B cell (primary cell): ENCODE data around the gene RPL7A. TPM values are rescaled to one million over a fixed set of nuclear protein-coding genes. Genes with fewer than 3 reads are reported as not detected.
A peak's percentile ranks its signal among the peaks of the same experiment; 100 is the strongest.

Experiments
- ATAC-seq: fragments of 200-7000 bp; cut with Tn5 transposase; one replicate; pipeline ENCODE4 v1.10.0; 2021; ENCODE audit warnings: low read depth, mild to moderate bottlenecking, moderate number of reproducible peaks, moderate library complexity
- CTCF ChIA-PET: fragments of 350-600 bp; sonication (Branson Sonifier 250); formaldehyde crosslinking; loops from one replicate; lab custom pipeline; 2021; ENCODE audit warnings: antibody characterized with exemption, inconsistent platforms; lab: Charles Lee
- POLR2A ChIA-PET: fragments of 350-600 bp; sonication (Branson Sonifier 250); formaldehyde crosslinking; loops from one replicate; lab custom pipeline; 2021; ENCODE audit warnings: antibody characterized with exemption; lab: Charles Lee
- DNase-seq: peaks from one replicate; pipeline ENCODE4 v3.0.0; 2013
- H2AFZ ChIP-seq: 2 replicates; pipeline ENCODE4 v1.6.1; 2012; ENCODE audit warnings: mild to moderate bottlenecking, low read depth, low read length; ENCODE audit not compliant: insufficient read depth, poor library complexity, severe bottlenecking
- H3K27ac ChIP-seq, 2 donors: 1 replicate in 1 of 2; 2 replicates in 1 of 2; pipeline ENCODE4 v1.5.1; 2012 to 2013; ENCODE audit warnings: low read length in 2 of 2, mild to moderate bottlenecking in 2 of 2, moderate library complexity in 1 of 2
- H3K27me3 ChIP-seq, 4 experiments: fragments of 200-600 bp in 1 of 4; sonication (generic) in 1 of 4; replicated peaks in 1 of 4; 1 replicate in 2 of 4; 2 replicates in 2 of 4; pipeline versions ENCODE4 v1.6.1 to v1.7.0; 2013 to 2016; ENCODE audit warnings: low read length in 3 of 4, mild to moderate bottlenecking in 2 of 4, mixed read lengths in 1 of 4, moderate library complexity in 1 of 4; ENCODE audit not compliant: insufficient read depth in 4 of 4, control insufficient read depth in 3 of 4; ENCODE audit errors: control extremely low read depth in 1 of 4
- H3K36me3 ChIP-seq, 2 experiments: replicated peaks in 1 of 2; 1 replicate in 1 of 2; 2 replicates in 1 of 2; pipeline versions ENCODE4 v1.6.1 to v1.7.1; 2013; ENCODE audit warnings: low read length in 1 of 2; ENCODE audit not compliant: insufficient read depth in 2 of 2, control insufficient read depth in 1 of 2; ENCODE audit errors: control extremely low read depth in 1 of 2, extremely low read depth in 1 of 2
- H3K4me1 ChIP-seq, 2 donors: fragments of 200-600 bp in 1 of 2; sonication (generic) in 1 of 2; 1 replicate in 1 of 2; 2 replicates in 1 of 2; pipeline versions ENCODE4 v1.5.1 to v1.6.1; 2013 to 2017; ENCODE audit warnings: low read length in 2 of 2; ENCODE audit not compliant: control insufficient read depth in 2 of 2, insufficient read depth in 2 of 2
- H3K4me2 ChIP-seq: replicated peaks from 2 replicates; pipeline ENCODE3; 2012; ENCODE audit warnings: mild to moderate bottlenecking, low read depth, low read length; ENCODE audit not compliant: poor library complexity, severe bottlenecking
- H3K4me3 ChIP-seq, 5 experiments: fragments of 200-600 bp in 1 of 5; sonication (generic) in 1 of 5; 1 replicate in 3 of 5; 2 replicates in 2 of 5; pipeline versions ENCODE4 v1.5.1 to v1.7.0; 2011 to 2016; ENCODE audit warnings: low read length in 4 of 5, mild to moderate bottlenecking in 4 of 5, low read depth in 2 of 5, control low read depth in 1 of 5, moderate library complexity in 1 of 5; ENCODE audit not compliant: insufficient read depth in 1 of 5; ENCODE audit errors: control extremely low read depth in 1 of 5, extremely low read depth in 1 of 5
- H3K79me2 ChIP-seq: fragments of 200-600 bp; sonication (generic); one replicate; pipeline ENCODE4 v1.6.0; 2016; ENCODE audit warnings: low read length; ENCODE audit not compliant: control insufficient read depth, insufficient read depth
- H3K9ac ChIP-seq: fragments of 200-600 bp; sonication (generic); 2 replicates; pipeline ENCODE4 v1.6.1; 2017; ENCODE audit warnings: mild to moderate bottlenecking, low read length, moderate library complexity
- H3K9me3 ChIP-seq, 3 donors: one replicate each; pipeline versions ENCODE4 v1.6.1 to v1.7.1; 2013; ENCODE audit warnings: low read length in 2 of 3; ENCODE audit not compliant: control insufficient read depth in 2 of 3, insufficient read depth in 1 of 3; ENCODE audit errors: control extremely low read depth in 1 of 3
- H4K20me1 ChIP-seq: 2 replicates; pipeline ENCODE4 v1.6.0; 2012; ENCODE audit warnings: mild to moderate bottlenecking, low read length; ENCODE audit not compliant: insufficient read depth, control insufficient read depth, poor library complexity, severe bottlenecking
- H3K27ac Mint-ChIP-seq: one replicate; pipeline ENCODE4 v1.8.0; 2021; ENCODE audit warnings: mixed read lengths
- H3K27me3 Mint-ChIP-seq: one replicate; pipeline ENCODE4 v1.8.0; 2021; ENCODE audit warnings: mixed read lengths
- H3K4me1 Mint-ChIP-seq: one replicate; pipeline ENCODE4 v1.8.0; 2021; ENCODE audit warnings: mixed read lengths
- H3K4me3 Mint-ChIP-seq: one replicate; pipeline ENCODE4 v1.8.0; 2021; ENCODE audit warnings: mixed read lengths
- H3K9me3 Mint-ChIP-seq: one replicate; pipeline ENCODE4 v1.8.0; 2022; ENCODE audit warnings: mixed read lengths; ENCODE audit not compliant: insufficient read depth
- EZH2 ChIP-seq: IDR thresholded peaks from 2 replicates; pipeline ENCODE4 v1.6.1; 2012; ENCODE audit warnings: borderline replicate concordance, low read depth, mild to moderate bottlenecking, moderate library complexity, low read length; ENCODE audit not compliant: insufficient read depth, poor library complexity, severe bottlenecking
- WGBS: methylation state at CpG from one replicate; pipeline ENCODE4 v1.1.5; 2013; ENCODE audit warnings: missing lambda C conversion rate; ENCODE audit not compliant: insufficient coverage; 5-methylcytosine and 5-hydroxymethylcytosine counted together
- intact Hi-C: fragments of 100-400 bp; cut with micrococcal nuclease; formaldehyde crosslinking; loops from one replicate; pipeline ENCODE4 v1.10.0; 2022
- polyA plus RNA-seq: library from polyadenylated mRNA; depleted of rRNA; stranded (reverse); fragments of >200 nt; gene quantifications from 2 replicates; pipeline ENCODE4 v1.2.3, GENCODE V29; 2012
- total RNA-seq, 2 donors: library from RNA; stranded (reverse); fragments of 120-200 nt in 1 of 2; gene quantifications; 1 replicate in 1 of 2; 2 replicates in 1 of 2; pipeline versions ENCODE4 v1.2.3 to v1.2.4, GENCODE V29; 2013 to 2022
- TF ChIP-seq, protein P1 (sequence below): fragments of 200-600 bp; IDR thresholded peaks from one replicate; pipeline ENCODE4 v1.8.0; 2022; ENCODE audit warnings: antibody characterized with exemption, mild to moderate bottlenecking

Gene RPL7A
- total and polyA plus RNA-seq, 2 donors (not counting 1 experiment from before 2014, with no cell fraction given) = 2,407 to 3,937 TPM

DNA sequence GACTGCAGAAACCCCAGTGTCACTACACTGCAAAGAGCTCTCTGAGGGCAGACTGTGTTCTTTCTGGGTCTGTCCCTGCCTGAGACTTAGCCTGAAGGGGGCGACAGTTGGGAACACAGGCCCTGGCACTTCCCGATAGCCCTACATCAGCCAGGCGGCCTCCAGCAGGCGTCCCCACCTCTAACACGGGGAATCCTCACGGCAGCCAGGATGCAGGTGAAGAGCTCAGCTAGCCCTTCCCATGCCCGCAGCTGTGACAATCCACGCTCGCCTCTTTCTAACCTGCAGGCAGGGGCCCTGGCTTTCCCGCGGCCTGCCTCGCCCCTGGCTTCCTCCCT, 6.0 kb upstream of the RPL7A start:
- Histone ChIP-seq H3K27me3 (no peaks in the 10 kb centered on the region), H3K9ac (no peak overlapping the region), H3K4me1 (peaks cover 38 to 54% of the 10 kb centered on the region in 2 donors), H3K79me2 (peaks cover 34% of the 10 kb centered on the region), H3K9me3 (peaks cover 0 to 9% (median 3%) of the 10 kb centered on the region in 3 donors), H3K4me3 (no peak overlapping the region), H2AFZ (no peak overlapping the region), H3K36me3 (peaks cover 0 to 58% of the 10 kb centered on the region in 2 experiments), H4K20me1 (peaks cover 5% of the 10 kb centered on the region), H3K4me2 (peak overlapping the region; percentile 67), H3K27ac (peak overlapping the region; percentile 75)
- H3K27ac Mint-ChIP-seq = peak overlapping the region; percentile 83
- intact Hi-C loops = no loop called here
- WGBS = 96% methylated on average over 12 of the region's 12 CpGs
- ChIA-PET POLR2A (no interaction called here), CTCF (no interaction called here)
- H3K9me3 Mint-ChIP-seq = no peaks in the 10 kb centered on the region
- H3K4me3 Mint-ChIP-seq = peak overlapping the region; percentile 23
- no peak for TF ChIP-seq EZH2
- TF ChIP-seq, protein P1, sequence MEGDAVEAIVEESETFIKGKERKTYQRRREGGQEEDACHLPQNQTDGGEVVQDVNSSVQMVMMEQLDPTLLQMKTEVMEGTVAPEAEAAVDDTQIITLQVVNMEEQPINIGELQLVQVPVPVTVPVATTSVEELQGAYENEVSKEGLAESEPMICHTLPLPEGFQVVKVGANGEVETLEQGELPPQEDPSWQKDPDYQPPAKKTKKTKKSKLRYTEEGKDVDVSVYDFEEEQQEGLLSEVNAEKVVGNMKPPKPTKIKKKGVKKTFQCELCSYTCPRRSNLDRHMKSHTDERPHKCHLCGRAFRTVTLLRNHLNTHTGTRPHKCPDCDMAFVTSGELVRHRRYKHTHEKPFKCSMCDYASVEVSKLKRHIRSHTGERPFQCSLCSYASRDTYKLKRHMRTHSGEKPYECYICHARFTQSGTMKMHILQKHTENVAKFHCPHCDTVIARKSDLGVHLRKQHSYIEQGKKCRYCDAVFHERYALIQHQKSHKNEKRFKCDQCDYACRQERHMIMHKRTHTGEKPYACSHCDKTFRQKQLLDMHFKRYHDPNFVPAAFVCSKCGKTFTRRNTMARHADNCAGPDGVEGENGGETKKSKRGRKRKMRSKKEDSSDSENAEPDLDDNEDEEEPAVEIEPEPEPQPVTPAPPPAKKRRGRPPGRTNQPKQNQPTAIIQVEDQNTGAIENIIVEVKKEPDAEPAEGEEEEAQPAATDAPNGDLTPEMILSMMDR = no peak
- ATAC-seq (no peak), DNase-seq (no peak)
- H3K4me1 Mint-ChIP-seq = peaks cover 53% of the 10 kb centered on the region
- no peaks in the 10 kb centered on the region for H3K27me3 Mint-ChIP-seq

DNA sequence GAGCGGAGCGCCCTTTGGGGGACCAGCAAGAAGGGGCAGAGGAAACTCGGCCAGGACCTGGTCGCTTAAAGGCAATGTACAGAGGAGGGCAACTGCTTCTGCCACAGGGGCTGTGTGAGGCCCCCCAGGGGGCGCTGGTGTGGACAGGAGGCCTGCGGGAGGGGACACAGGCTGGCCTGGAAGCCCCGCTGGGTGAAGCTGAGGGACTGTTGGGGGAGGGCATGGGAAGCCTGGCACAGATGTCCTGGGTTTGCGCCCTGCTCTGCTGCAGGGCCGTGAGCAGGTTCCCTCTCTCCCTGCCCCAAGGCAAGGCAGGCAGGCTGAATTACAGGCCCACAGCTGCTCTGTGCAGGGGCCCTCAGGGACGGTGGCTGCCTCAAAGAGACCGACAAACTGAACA, 5.4 kb upstream of the RPL7A start:
- no peak overlapping the region for H2AFZ ChIP-seq
- H3K4me1 ChIP-seq = peaks cover 38 to 55% of the 10 kb centered on the region in 2 donors
- ATAC-seq (no peak), DNase-seq (no peak)
- peaks cover 38% of the 10 kb centered on the region for H3K79me2 ChIP-seq
- WGBS = 77% methylated on average over 11 of the region's 11 CpGs
- TF ChIP-seq EZH2 = no peak
- TF ChIP-seq, protein P1 = peak; percentile 21
- H3K36me3 ChIP-seq = peaks cover 0 to 58% of the 10 kb centered on the region in 2 experiments
- Mint-ChIP-seq H3K27ac (no peak overlapping the region), H3K4me3 (no peak overlapping the region), H3K4me1 (peaks cover 52% of the 10 kb centered on the region), H3K27me3 (no peaks in the 10 kb centered on the region), H3K9me3 (no peaks in the 10 kb centered on the region)
- ChIA-PET POLR2A (no interaction called here), CTCF (no interaction called here)
- H3K9me3 ChIP-seq = peaks cover 0 to 9% (median 3%) of the 10 kb centered on the region in 3 donors
- intact Hi-C loops = no loop called here
- no peak overlapping the region for H3K9ac ChIP-seq
- H4K20me1 ChIP-seq = peaks cover 5% of the 10 kb centered on the region
- H3K4me2 ChIP-seq = no peak overlapping the region
- no peaks in the 10 kb centered on the region for H3K27me3 ChIP-seq
- H3K27ac ChIP-seq = peak overlapping the region in 1 of 2 donors; percentile 11
- H3K4me3 ChIP-seq = no peak overlapping the region
